Putamen (tissue), 1 donor: ENCODE data around the gene TNFRSF14.
"Not testable (repeated sequence)": the region's sequence is repeated elsewhere in the genome, so short reads cannot be mapped to it uniquely, and the experiment has no call there.

Experiments
- DNase-seq: peaks from one replicate; pipeline ENCODE4 v3.0.0-alpha.2; 2016; ENCODE audit warnings: low spot score

Gene TNFRSF14

GRCh38 chr1:2539312-2539907, 16.8 kb upstream of the TNFRSF14 start:
- DNase-seq = no peak

DNA sequence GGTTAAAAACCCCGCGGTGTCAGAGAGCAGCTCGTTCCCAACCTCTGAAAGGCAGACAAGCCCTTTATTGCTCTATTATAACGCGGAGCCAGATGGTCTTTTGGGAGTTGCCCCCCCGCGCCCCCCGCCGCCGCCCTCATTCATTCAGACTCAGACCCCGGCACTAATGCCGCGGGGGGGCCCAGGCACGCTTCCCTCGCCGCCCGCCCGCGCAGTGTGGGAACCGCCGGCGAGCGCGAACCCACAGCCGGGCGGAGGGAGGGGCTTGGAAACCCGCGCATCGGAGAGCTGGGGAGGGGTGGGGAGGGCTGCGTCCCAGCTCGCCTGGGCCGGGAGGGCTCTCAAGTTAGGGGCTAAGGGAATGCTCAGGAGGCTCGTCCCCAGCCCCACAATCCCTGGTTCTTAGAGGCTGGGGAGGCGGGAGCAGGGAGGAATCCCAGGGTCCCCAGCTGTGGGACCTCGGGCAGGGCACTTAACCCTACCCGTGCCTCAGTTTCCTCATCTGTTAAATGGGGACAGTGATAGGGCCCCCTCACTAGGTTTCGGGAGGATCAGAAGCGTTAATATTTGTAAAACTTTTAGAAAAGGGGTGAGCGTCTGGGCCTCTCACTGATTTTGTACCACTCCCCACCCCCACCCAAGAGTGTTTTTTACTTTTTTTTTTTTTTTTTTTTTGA, 15.2 kb upstream of the TNFRSF14 start:
- no peak for DNase-seq

GRCh38 chr1:2541619-2542245, 14.4 kb upstream of the TNFRSF14 start:
- no peak for DNase-seq

GRCh38 chr1:2542246-2542915, 13.8 kb upstream of the TNFRSF14 start:
- DNase-seq = no peak

GRCh38 chr1:2543543-2544092, 12.6 kb upstream of the TNFRSF14 start:
- DNase-seq = no peak

- DNase-seq = no peak
Measured at GRCh38 chr1:2544093-2544874, 11.9 kb upstream of the TNFRSF14 start.

DNA sequence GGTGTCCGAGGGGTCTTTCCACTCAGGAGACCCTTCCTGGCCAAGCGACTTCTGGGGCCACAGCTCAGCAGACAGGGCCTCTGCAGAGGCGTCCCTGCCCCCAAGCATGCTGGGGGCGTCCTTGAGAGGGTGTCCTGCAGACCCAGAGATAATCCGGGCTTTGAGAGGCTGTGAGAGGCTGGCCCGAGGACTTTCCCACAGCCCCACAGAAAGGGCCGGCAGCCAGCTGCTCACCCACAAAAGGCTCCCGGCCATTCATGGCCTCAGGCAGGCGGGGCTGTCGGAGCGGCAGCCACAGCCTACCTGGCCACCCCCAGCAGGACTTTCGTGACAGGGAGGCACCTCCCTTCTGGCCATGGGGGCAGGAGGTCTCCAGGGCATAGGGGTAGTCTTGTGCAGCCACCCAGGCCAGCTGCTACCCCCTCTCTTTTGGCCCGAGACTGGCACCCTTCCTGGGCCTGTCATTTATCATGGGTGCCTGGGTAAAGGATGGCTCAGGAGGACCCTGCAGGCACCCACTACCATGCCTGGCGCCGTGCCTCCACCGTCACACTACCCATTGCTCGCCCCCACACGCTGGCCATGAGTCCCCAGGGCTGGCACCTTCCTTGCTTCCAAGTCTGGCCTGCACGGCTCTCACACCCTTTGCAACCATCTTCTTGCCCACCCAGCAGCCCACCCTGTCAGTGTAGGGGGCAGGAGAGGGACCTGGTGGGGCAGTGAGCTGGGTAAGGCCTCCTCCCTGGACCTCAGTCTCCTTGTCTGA, 11.1 kb upstream of the TNFRSF14 start:
- no peak for DNase-seq

DNA sequence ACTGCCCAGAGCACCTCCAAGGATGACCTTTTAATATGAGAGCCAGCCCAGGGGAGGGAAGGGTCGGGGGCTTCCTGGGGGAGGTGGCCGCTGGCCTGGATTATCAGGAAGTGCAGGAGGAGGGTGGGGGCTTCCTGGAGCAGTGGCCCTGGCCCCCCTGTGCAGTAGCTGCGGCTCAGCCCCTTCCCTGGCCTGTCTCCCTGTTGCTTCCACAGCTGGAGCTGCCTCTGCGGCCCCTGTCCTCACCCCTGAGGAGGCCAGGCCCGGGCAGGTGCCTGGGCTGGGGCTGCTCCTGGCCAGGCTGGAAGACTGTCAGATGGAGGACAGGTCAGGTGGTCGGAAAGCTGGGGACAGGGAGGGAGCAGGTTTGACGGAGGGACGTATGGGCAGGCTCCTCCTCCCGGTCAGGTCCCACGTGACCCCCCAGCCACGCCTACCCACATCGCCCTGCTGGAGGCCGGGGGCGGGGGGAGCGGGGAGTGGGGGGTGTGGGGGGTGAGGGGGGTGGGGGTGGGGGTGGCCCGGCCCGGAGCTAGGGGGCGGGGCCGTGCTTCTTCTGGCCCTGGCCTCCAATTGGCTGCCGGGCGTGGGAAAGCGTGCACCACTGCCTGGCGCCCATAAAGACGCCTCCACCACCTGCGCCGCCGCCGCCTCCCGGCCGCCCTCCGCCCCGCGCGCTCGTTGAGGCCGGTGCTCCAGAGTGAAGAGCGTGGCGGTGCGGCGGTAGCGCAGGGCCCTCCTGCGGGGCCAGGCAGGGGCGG, 10.2 kb upstream of the TNFRSF14 start:
- no peak for DNase-seq

DNA sequence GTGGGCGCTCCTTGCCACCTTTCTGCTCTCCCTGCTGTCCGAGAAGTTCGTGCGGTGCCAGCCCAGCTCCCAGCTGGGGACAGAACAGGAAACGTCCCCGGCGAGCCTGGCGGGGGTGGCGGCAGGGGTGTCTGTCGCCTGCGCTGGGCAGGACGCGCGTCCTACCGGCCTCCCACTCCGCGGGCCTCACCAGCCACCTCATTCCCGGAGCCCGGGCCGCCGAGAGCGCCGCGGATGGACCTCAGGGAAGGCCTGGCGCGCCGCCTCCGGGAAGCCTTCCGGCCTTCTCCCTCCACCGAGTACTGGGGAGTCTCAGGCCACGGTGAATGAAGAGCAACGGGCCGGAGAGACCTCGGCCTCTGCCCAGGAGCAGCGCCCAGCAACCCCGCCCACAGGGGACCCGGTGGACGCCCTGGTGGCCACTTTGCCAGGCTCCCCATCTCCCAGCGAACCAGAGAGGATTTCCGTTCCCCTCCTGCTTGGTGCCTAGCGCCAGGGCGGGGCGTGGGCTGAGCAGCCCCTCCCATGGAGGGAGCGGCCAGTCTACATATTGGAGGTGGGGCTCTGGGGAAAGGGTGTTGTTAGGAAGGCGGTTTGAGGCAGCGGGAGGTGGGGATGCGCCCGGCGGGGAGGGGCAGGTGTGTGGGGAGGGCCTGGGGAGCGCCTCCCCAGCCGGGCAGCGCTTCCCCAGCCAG, 9.5 kb upstream of the TNFRSF14 start:
- no peak for DNase-seq

GRCh38 chr1:2547210-2548067, 8.7 kb upstream of the TNFRSF14 start:
- no peak for DNase-seq

DNA sequence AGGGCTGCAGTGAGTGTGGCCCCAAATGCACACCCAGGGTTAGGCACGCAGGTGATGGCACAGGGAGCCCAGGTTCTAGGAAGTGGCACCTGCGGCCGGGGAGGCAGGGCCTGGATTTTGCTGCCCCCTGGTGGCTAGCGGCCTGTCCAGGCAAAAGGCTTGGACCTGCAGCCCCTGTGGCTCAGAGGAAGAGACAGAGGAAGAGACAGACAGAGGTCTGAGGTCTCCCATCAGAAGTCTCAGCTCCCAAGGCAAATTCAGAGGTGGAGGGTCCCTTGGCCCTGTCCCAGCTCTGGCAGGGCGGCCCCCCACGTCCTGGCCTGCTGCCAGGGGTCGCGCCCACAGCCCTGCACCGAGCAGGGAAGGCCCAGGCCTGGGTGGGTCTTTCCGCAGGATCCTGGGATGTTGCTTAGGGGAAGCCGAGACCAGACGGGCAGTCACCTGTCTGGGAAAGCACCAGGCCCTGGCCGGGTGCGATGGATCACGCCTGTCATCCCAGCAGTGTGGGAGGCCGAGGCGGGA, 8.0 kb upstream of the TNFRSF14 start:
- DNase-seq = no peak

DNA sequence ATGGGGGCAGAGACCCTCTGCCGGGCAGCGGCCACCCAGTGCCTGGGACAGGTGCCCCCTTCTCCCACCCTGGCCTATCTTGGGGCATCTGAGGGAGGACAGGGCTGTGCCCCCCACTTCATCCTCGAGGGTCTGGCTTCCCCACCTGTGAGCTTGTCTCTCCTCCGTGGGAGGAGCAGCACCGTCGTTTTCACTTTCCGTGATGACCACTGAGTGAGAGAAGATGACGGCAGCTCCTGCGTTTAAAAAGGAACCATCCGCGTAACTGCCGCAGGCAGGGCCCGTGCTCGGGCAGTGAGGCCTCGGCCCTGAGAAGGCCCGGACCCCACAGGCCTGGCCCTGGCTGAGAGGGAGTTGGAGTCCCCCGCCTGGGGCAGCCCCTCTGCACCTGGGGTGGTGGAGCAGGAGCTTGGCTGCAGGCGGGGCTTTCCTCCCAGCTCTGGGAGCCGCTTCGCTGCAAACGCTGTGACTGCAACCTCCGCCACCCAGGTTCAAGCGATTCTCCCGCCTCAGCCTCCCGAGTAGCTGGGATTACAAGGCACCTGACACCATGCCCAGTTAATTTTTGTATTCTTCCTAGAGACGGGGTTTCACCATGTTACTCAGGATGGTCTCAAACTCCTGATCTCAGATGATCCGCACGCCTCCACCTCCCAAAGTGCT, 6.7 kb upstream of the TNFRSF14 start:
- not testable (repeated sequence) for DNase-seq

GRCh38 chr1:2550309-2550861, 5.8 kb upstream of the TNFRSF14 start:
- not testable (repeated sequence) for DNase-seq

- DNase-seq = not testable (repeated sequence)
Measured at GRCh38 chr1:2551544-2551943, 4.6 kb upstream of the TNFRSF14 start.

DNA sequence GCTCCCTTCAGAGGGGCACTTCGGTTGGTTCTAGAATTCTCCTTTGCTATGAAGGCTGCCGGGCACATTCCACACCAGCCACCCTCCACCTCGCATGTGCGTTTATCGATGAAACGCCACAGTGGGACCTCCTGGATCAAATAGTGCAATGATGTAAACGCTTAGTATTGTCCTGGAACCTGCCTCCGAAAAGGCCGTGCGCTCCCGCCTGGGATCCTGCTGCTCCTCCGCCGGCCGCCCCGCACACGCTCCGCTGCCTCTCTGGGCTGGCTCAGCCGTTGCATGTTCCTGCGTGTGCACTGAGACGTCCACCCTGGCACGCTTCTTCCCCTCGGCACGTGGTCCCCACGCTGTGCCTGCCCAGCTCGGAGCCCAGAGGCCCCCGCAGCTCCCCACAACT, 4.0 kb upstream of the TNFRSF14 start:
- DNase-seq = no peak

- DNase-seq = not testable (repeated sequence)
Measured at GRCh38 chr1:2553076-2553475, 3.1 kb upstream of the TNFRSF14 start.

- DNase-seq = no peak
Measured at GRCh38 chr1:2553871-2554620, 2.1 kb upstream of the TNFRSF14 start.
